Raji (cell line): ENCODE measurements around the gene AUTS2.

Experiments used
- POLR2A ChIP-seq: IDR thresholded peaks from 2 replicates; pipeline ENCODE4 v1.6.1; 2011; ENCODE audit warnings: low read depth, low read length, control low read depth; ENCODE audit not compliant: insufficient read depth

The AUTS2 gene

DNA sequence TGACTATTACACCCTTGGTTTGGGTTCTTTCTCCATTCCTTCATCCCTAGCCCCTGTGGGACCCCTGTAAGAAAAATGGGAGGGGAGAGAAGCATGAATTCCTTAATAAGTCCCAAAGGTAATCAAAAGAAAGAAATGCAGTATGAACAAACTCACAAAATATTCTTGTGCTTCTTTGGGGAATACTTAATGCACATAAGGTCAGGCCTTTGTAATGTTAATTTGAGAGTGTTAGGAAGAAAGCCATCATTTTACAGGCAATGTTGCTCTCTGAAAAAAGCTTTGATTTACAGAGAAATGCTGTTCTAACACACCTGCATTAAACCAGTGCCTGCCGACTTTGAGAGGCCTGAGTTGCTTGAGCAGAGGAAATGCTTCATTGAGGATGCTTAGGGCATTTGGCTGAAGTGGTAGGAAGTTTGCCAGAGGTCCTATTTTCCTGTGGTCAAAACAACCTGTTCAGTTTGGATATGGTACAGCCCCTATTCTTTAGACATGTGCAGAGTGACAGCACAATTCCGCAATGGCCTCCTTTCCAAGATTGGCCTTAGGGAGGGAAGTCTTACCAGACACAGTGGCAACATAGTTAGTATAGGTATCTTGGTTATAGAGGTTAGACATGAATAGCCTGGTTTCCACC lies 643.4 kb downstream of the AUTS2 start:
- TF ChIP-seq POLR2A: no peak

DNA sequence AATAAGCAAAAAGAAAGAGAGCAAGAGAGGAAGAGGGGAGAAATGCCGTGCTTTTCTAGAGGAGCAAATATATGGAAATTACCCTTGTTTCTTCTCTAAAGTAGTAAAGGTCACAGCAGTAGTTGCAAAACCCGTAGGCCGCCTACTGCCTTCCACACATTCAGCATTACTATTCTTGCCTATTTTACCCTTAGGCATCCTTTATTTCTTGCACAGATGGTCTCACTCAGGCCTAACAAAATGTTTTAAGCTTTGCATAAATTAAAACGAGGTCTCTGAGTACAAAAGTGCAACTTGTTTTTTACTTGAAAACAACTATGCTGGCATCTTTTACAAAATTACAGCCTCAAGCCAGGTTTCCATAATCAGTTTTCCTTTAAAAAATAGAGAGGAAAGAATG lies 644.6 kb downstream of the AUTS2 start:
- TF ChIP-seq POLR2A: no peak

DNA sequence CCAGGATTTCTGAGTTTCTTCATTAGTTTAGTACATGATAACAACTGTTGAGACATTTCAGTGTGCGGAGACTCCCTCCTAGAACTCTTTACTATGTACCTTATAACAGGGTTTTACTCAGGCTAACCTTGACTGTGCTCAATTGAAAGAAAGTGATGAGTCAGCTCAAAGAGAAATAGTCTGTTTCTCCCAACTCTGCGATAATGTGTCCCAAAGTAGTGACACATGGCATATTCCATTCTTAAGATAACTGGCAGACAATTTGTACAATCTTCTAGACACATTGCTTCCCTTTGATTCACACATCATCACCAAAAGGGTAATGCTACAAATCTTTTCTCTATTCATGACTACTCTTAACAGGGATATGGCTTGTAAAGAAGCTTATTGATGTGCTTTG lies 645.2 kb downstream of the AUTS2 start:
- no peak for TF ChIP-seq POLR2A

DNA sequence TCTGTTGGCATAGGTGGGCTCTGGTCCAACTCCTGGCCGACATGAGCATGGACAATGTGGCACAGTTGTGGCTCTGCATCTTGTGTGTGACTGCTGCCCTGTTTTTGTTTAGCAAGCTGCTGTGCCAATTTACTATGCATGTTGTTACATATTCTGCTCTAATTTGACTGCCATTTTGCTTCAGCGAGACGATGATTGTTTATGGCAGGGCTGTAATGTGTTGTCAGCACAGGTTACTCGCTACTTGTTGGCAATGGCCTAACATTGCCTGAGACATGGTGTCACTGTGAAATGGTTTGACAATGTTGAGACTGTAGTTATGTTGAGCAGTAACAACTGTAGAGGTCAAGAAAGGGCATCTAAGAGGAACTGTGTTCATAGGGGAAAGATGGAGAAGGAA lies 659.6 kb downstream of the AUTS2 start:
- TF ChIP-seq POLR2A: no peak

DNA sequence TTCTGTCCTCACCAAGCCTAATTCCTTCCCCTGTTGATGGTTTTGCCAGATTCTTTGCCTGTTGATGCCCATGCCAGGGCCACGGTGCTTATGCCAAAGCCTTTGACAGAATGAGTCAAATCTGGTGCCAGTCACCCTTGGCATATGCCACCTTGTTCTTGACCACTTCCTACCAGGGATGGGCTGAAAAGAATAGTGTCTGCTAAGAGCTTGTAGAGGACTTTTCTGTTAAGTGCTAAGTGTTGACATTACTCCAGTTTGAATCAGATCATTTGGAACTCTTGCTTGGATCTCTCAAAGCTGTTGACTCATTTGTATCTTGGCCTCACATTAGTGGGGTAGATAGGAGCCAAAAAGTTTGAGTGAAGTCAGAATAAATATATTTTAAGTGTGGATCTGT lies 661.2 kb downstream of the AUTS2 start:
- no peak for TF ChIP-seq POLR2A

DNA sequence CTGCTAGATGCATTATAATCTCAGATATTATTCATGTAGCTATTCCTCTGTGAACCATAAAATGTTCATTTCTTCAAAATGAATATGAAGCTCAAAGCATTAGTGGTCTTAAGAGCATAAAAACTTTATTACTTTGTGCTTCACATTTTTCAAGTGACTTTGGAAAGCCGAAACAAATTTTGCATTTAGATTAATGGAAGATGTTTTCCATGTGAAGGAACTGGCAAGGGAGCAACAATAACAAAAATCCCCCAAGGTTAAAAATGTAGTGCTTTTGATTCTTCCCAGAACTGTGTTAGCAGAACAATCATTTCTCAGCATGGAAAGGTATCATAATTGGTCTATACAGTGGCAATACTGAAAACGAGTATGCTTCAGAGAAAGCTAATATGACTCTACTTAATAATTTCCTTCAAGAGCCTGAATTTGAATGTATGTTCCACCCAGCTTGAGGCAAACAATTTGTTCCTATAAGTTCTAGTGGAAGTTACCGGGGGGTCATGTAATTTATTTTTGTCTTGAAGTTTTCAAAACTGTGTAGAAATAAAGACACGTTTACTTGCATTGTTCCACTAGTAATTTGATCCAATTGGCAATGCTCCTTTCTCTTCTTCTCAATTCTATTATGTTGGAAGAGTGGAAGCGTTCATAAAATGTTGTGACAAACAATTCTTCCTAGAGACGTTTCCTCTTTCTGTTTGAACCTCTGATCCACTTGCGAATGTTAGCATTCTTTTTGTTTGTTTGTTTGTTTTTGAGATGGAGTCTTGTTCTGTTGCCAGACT lies 665.4 kb downstream of the AUTS2 start:
- TF ChIP-seq POLR2A: no peak

DNA sequence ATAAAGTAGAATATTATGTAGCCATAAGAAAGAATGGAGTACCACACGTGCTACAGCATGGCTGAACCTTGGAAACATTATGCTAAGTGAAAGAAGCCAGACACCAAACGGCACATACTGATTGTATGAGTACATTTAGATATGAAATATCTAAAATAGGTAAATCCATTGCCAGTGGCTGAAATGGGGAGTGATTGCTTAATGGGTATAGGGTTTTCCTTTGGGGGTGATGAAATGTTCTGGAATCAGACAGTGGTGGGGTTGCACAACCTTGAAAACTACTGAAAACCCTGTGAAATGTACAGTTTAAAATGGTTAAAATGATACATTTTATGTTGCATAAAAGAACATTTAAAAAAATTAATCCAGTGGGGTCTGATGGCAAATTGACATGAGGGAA lies 667.9 kb downstream of the AUTS2 start:
- TF ChIP-seq POLR2A: no peak

DNA sequence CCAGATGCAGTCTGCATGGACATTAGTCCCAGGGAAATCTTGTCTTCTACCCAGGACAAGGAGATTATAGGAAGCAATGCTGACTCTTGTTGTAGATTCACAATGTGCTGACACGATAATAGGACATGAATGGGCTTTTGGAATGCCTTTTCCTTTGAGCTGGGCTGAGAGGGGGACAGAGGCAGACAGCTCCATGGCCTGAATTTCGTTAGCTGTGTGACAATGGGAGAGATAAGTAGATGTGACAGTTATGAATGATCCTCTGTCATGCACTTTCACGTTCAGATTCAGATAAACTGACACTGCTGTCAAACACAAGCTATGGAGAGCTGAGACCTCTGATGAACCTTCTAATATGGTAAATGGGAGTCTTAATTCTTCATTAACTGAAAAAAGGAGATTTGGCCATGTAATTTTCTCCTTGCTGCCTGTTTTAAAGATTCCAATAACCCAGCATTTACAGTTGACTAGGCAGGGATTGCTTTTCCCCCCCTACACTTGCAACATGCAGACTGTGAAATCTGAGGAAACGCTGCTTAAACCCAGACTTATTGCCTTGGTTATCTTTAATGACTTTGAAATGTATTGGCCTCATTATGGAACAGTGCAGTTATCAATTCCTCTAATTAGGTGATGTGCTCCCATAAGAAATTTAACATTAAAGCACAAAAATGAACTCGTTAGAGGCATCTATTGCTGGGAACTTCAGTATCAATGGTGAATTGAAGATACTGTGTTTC lies 669.3 kb downstream of the AUTS2 start:
- no peak for TF ChIP-seq POLR2A

DNA sequence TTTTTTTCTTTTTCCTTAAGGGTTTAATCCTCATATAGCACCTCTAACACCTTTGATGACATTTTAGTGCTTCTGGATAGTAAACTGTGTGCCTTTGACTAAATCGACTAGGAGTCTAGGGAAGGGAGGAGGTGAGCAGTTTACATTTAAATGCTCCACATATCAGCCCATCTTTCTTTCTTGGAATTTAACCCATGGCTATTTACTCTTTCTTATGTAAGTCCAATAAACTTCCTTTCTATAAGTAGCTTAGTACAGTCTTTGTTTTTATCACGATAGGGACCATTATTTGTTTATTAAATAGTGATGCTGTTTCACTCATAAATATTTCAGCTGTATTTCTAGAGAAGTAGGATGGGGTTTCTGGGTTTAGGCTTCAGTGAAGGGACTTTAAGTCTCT lies 669.9 kb downstream of the AUTS2 start:
- no peak for TF ChIP-seq POLR2A

DNA sequence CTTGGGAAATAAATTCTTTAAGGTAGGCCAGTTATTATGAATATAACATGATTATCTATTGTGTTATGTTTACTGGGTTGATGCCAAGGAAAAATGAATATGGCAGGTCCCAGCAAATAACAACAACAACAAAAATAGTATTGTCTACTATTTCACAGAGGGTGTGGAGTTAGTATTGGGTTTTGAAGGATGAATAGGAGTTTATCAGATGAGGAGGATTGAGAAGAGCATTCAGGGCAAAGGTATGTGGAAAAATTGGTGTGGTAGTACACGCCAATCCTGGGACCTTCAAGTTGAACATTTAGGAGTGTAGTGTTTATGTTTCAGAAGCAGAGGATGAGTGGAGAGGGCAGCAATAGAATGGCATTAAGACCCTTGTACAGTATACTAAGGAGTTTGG lies 671.9 kb downstream of the AUTS2 start:
- TF ChIP-seq POLR2A: no peak

DNA sequence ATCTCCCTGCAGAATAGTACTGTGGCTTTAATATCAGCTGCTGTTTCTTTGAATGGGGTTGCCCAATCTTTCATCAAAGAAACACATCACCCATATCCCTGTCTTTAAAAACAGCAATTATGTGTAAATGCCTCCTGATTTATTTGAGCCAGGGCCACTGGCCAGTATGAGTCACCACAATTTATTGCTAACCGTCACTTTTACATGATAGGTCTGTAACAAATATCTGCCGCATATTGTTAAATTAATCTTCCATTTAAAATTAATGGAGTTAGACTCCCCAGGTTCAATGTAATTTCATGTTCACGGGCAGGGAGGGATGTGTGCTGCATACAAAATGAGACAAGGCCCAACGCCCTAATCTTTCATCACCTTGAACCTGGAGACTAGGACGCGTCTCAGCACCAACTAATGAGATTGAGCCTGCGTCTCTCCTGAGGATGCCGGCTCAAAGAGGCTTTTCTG lies 673.4 kb downstream of the AUTS2 start:
- no peak for TF ChIP-seq POLR2A

DNA sequence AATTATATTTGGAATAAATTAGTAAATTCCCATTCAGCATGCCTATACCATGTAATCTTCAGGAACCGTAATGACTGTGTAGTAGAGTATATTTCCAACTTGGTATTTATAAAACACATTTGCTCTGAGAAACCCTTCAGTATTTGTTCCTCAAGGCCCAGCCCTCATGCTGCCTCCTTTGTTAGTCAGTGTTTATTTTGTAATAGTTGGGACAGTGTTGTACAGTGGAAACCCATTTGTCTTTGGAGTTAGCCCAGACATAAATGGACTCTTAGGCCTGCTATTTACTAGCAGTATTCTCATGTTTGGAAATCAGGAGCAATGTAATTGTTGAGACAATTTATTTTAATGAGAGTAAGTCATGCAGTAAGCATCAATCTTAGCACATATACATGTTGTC lies 686.9 kb downstream of the AUTS2 start:
- TF ChIP-seq POLR2A: no peak

DNA sequence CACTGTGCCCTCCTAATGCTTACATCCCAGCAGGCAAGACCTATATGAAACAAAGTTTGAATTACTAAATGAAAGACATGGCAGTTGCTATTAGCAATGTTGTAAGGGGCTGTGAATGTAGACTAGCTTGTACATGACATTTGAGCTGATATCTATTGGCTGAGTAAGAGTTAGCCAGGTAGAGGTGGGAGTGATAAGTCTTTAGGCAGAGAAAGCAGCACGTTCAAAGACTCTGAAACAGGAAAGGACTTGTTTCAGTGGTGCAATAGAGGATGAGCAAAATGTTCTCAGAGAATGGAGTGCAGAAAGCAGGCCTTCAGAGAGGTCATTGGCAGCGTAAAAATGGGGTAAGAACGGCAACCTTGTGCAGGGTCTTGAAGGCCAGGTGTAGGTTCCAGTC lies 687.6 kb downstream of the AUTS2 start:
- no peak for TF ChIP-seq POLR2A

DNA sequence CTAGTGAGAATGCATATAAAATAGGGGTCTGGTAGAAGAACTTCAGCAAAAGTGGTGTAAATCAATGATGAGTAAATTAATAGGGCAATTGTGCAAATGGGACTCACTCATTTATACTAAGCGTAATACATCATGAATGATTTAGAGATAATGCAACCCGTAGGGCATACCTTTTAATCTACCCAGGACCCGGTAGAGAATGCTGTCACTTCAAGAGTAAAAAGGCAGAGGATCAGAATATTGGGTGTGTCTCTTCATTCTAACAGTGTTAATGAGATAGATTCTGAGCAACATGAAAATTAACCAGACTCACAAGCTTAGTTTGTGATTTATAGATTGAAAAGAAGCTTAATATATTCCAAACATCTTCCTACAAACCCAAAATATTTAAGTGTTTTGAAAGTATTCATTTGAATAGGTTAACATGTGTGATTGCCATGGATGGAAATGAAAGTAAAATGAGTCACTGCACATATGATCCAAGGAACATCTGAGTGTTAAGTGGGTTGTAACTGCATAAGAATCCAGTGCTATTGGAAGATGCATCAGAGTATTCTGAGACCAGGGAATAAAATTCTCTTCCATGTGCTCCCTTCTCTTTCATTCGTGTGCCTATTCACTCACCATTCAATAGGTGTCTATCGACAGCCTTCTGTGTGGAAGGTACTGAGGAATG lies 690.6 kb downstream of the AUTS2 start:
- TF ChIP-seq POLR2A: no peak

DNA sequence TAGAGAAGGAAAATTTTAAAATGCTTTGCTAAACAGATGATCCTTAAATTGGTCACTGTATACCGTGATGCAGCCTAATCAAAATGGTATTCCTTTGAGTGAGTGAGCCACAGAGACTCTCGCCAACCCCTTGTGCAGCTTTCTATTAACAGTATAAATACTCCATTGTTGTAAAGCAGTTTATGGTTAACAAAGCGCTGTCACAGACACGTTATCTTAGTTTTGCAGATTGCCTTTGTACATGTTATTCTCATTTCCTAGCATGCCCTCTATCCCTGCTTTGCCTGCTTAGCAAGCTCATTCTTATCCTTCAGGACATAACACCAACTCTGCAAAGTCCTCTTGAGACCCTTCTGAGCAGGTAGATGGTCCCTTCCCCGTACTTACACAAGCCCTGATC lies 694.4 kb downstream of the AUTS2 start:
- TF ChIP-seq POLR2A: no peak

DNA sequence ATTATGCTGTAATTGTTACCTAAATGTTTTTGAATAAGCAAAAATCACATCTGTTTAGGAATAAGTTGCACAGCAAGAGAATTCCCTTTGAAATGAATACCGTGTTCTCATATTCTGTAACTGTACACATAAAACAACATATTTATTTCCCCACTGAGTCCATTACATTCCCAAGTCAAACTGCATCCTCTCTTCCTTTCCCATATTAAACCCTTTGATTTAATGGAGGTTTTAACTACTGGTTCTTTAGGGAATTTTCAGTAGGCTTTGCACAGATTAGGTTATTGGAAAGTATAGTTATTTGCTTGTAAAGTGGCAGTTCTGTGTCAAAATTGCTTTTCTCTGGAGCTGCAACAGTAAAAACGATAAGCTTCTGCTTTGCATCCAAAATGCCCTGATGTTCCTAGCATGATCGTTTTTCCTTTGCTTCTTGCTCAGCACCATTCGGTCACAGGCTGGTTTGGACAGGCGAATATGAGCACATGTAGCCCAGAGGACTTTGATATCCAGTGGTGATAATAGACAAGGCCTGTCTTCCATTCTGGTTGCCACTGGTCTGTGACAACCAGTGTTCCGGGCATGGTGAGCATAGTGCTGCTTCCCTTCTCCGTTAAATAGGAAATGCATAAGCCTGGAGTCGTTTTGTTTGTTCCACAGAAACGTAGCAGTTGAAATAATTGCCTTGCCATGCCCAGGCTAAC lies 696.1 kb downstream of the AUTS2 start:
- TF ChIP-seq POLR2A: no peak
